Measurements from ENCODE around the gene UNC5B. TPM values are rescaled to one million over a fixed set of nuclear protein-coding genes. Genes with fewer than 3 reads are reported as not detected.

UNC5B gene
- total RNA-seq, 1 donor from 2014 or later, result not detected

GRCh38 chr10:71250405-71250804 lies 38.0 kb downstream of the UNC5B start:
- H3K36me3 Mint-ChIP-seq (ENCODE audit: low read depth), result no peaks in the 10 kb centered on the region
- H3K4me1 Mint-ChIP-seq, result no peaks in the 10 kb centered on the region
- TF ChIP-seq CTCF (IDR thresholded peaks at IDR 0.05), result no peak
- H3K9me3 Mint-ChIP-seq, result no peaks in the 10 kb centered on the region
- no peak for DNase-seq
- ChIA-PET POLR2A (no interaction called here), CTCF (no interaction called here)
- peaks cover 19% of the 10 kb centered on the region for H3K27me3 Mint-ChIP-seq
- ATAC-seq (ENCODE audit: low read depth), result no peak
- no peak overlapping the region for H3K4me3 Mint-ChIP-seq
- H3K27ac Mint-ChIP-seq, result no peak overlapping the region
- intact Hi-C loops (cut with micrococcal nuclease), result no loop called here

- no peaks in the 10 kb centered on the region for H3K9me3 Mint-ChIP-seq
- no peak overlapping the region for H3K4me3 Mint-ChIP-seq
- intact Hi-C loops (cut with micrococcal nuclease), result no loop called here
- ATAC-seq (ENCODE audit: low read depth), result no peak
- POLR2A ChIA-PET, result no interaction called here
- CTCF ChIA-PET, result no interaction called here
- no peak for DNase-seq
- peaks cover 17% of the 10 kb centered on the region for H3K27me3 Mint-ChIP-seq
- H3K4me1 Mint-ChIP-seq, result no peaks in the 10 kb centered on the region
- no peak for TF ChIP-seq CTCF (IDR thresholded peaks at IDR 0.05)
- no peak overlapping the region for H3K27ac Mint-ChIP-seq
- H3K36me3 Mint-ChIP-seq (ENCODE audit: low read depth), result no peaks in the 10 kb centered on the region
Measured at GRCh38 chr10:71250842-71251241, 38.5 kb downstream of the UNC5B start.

- ATAC-seq (ENCODE audit: low read depth), result no peak
- intact Hi-C loops (cut with micrococcal nuclease), result no loop called here
- Mint-ChIP-seq H3K27me3 (peaks cover 17% of the 10 kb centered on the region), H3K4me3 (no peak overlapping the region), H3K36me3 (ENCODE audit: low read depth) (no peaks in the 10 kb centered on the region), H3K27ac (no peak overlapping the region), H3K4me1 (no peaks in the 10 kb centered on the region), H3K9me3 (no peaks in the 10 kb centered on the region)
- no peak for TF ChIP-seq CTCF (IDR thresholded peaks at IDR 0.05)
- no peak for DNase-seq
- POLR2A ChIA-PET, result no interaction called here
- CTCF ChIA-PET, result no interaction called here
Measured at GRCh38 chr10:71251319-71251718, 38.9 kb downstream of the UNC5B start.

GRCh38 chr10:71252220-71252619 lies 39.9 kb downstream of the UNC5B start:
- Mint-ChIP-seq H3K36me3 (ENCODE audit: low read depth) (no peaks in the 10 kb centered on the region), H3K4me1 (no peaks in the 10 kb centered on the region), H3K9me3 (no peaks in the 10 kb centered on the region), H3K27ac (no peak overlapping the region), H3K27me3 (peaks cover 19% of the 10 kb centered on the region), H3K4me3 (no peak overlapping the region)
- intact Hi-C loops (cut with micrococcal nuclease), result no loop called here
- POLR2A ChIA-PET, result no interaction called here
- no peak for TF ChIP-seq CTCF (IDR thresholded peaks at IDR 0.05)
- DNase-seq, result no peak
- no peak for ATAC-seq (ENCODE audit: low read depth)
- CTCF ChIA-PET, result no interaction called here

GRCh38 chr10:71253981-71254818 lies 41.8 kb downstream of the UNC5B start:
- Mint-ChIP-seq H3K27me3 (peaks cover 26% of the 10 kb centered on the region), H3K4me1 (no peaks in the 10 kb centered on the region), H3K27ac (no peak overlapping the region), H3K4me3 (no peak overlapping the region), H3K9me3 (no peaks in the 10 kb centered on the region), H3K36me3 (ENCODE audit: low read depth) (no peaks in the 10 kb centered on the region)
- no peak for DNase-seq
- ChIA-PET CTCF (no interaction called here), POLR2A (no interaction called here)
- TF ChIP-seq CTCF (IDR thresholded peaks at IDR 0.05), result no peak
- intact Hi-C loops (cut with micrococcal nuclease), result no loop called here
- no peak for ATAC-seq (ENCODE audit: low read depth)

Measured in activated B cell treated with CpG ODN at 0.5 μM for 24 hours (primary cell).